LHCN-M2 (cell line): ENCODE results near the gene SCN8A. TPM values are rescaled to one million over a fixed set of nuclear protein-coding genes. Genes with fewer than 3 reads are reported as not detected.
"Not testable (repeated sequence)": the region's sequence is repeated elsewhere in the genome, so short reads cannot be mapped to it uniquely, and the experiment has no call there.

ENCODE experiments used
- DNase-seq: peaks from one replicate; pipeline ENCODE4 v3.0.0-alpha.2; 2012; ENCODE audit warnings: low read depth
- polyA plus RNA-seq: library from polyadenylated mRNA; unstranded; fragments of >200 nt; gene quantifications from one replicate; pipeline ENCODE4 v1.2.1, GENCODE V29; 2012; ENCODE audit warnings: missing spikeins
- total RNA-seq: library from RNA; depleted of rRNA; stranded (reverse); fragments of >200 nt; gene quantifications from 2 replicates; pipeline ENCODE4 v1.2.3, GENCODE V29; 2014; rRNA removed

Gene SCN8A
- 7.2 and 7.4 TPM in 2 replicates for total RNA-seq
- 4.8 TPM for polyA plus RNA-seq

- peak; percentile 51 for DNase-seq
These were observed at the start of gene SCN8A for GRCh38 chr12:51591016-51591901. Gene SCN8A, plus strand, starts transcription at chr12:51591233. Its CDS starts 71,585 bp downstream, at chr12:51662818.

DNA sequence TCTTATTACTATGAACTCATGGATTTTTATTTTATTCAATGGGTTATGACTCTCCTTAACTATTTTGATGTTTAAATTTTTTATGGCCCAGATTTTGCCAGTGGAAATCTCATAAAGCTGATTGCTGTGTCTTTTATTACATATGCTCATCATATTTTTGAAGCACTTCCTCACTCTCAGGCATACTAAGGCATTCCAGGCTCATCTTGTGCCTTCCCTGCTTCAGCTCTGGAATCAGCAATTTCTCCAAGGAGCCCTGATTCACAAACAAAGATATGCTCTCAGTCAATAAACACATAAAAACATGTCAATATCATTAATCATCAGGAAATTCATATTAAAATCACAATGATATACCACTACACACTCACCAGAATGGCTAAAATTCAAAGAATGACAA is 44.9 kb upstream of the SCN8A start:
- no peak for DNase-seq

- no peak for DNase-seq
These were observed 43.4 kb upstream of the SCN8A start for GRCh38 chr12:51547606-51548005.

DNA sequence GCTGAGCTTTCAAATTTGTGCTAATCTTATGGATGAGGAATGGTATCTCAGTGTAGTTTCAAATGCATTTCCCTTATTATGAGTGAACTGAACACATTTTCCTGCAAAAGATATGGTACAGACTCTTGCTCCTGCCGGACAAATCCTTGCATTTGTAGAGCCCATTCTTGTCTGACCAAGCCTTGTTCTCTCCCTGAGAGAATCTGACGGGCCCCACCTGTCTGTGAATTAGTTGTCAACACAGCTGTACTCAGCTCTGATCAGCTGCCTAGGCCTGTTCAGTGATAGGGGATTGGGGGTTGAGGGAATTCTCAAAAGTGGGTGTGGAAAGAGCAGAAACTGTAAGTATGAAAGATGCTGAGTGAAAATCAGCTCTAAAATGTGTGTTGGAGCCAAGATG is 42.8 kb upstream of the SCN8A start:
- peak; percentile 22 for DNase-seq

GRCh38 chr12:51549637-51550036 is 41.4 kb upstream of the SCN8A start:
- peak; percentile 88 for DNase-seq

- not testable (repeated sequence) for DNase-seq
These were observed 22.6 kb upstream of the SCN8A start for GRCh38 chr12:51568271-51569032.

- no peak for DNase-seq
These were observed 11.6 kb upstream of the SCN8A start for GRCh38 chr12:51579321-51579850.

DNA sequence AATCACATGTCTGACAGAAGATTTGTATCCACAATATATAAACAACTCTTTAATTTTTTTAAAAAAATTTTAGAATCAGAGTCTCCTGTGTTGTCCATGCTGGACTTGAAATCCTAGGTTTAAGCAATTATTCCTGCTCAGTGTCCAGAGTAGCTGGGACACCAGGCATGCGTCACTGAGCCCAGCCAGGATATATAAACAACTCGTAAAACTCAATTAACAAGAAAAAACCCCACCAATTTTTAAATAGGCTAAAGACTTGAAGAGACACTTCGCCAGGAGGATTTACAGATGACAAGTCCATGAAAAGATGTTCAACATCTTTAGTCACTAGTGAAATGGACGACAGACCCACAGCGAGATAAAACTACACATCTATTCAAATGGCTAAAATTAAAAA is 2.0 kb upstream of the SCN8A start:
- DNase-seq = no peak

- DNase-seq = no peak
These were observed 1.4 kb upstream of the SCN8A start for GRCh38 chr12:51589557-51590176.

- DNase-seq = peak; percentile 77
These were observed 552 bp upstream of the SCN8A start for GRCh38 chr12:51590347-51591015.

DNA sequence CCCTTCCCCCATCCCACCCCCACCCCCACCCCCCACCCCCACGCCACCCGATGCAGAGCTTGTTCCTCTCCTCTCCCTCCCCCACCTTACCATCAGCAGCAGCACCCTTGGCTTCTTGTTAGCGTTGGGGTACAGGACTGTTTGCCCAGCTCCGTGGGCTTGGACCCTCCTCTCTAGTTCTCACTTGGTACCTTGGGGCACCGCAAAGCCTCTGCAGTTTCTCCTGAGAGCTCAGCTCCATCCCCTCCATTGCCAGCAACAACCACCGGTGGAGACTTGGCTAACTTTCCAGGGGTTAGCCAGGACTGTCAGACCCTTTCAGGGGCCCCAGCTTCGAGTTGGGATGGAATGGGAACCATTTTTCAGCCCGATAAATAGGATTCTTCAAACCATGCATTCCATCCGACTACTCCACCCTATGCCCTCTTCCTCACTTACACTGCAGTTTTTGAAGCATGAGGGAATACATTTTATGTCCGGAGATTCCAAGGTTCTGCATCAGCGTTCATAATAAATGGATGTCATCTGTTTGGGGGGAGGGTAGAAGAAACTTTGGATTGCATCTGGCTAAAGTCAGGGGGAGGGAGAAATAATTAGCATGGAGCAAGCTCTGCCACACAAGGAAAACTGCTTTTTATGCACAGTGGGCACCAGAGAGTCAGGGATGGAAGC is 1.1 kb downstream of the SCN8A start:
- DNase-seq = peak; percentile 87

- DNase-seq = no peak
These were observed 2.0 kb downstream of the SCN8A start for GRCh38 chr12:51593021-51593420.

- peak; percentile 65 for DNase-seq
These were observed 2.5 kb downstream of the SCN8A start for GRCh38 chr12:51593539-51593938.

- no peak for DNase-seq
These were observed 7.1 kb downstream of the SCN8A start for GRCh38 chr12:51598156-51598555.

- DNase-seq = no peak
These were observed 9.7 kb downstream of the SCN8A start for GRCh38 chr12:51600721-51601120.

DNA sequence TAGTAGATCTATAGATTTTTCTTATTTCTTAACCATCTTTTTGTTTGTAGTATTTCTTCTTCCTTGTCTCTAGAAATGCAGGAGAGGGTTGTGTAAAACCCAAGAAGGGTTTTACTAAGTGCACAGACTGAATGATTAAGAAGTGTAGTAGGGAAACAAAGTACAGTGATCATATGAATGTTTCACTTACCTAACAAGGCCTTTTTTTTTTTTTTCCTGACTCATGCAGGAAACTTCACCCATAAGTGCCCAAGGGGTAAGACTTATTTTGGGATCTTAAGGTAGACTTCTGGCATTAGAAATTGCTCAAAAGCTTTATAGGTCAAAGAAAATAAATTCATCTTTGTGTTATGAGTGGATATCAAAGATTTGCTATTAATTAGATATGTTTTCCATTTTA is 10.2 kb downstream of the SCN8A start:
- no peak for DNase-seq

DNA sequence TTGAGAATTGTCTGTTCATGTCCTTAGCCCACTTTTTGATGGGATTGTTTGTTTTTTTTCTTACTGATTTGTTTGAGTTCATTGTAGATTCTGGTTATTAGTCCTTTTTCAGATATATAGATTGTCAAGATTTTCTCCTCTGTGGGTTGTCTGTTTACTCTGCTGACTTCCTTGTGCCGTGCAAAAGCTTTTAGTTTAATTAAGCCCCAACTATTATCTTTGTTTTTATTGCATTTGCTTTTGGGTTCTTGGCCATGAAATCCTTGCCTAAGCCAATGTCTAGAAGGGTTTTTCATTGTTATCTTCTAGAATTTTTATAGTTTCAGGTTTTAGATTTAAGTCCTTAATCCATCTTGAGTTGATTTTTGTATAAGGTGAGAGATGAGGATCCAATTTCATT is 14.9 kb downstream of the SCN8A start:
- DNase-seq = not testable (repeated sequence)

- DNase-seq = not testable (repeated sequence)
These were observed 16.2 kb downstream of the SCN8A start for GRCh38 chr12:51607197-51607596.

DNA sequence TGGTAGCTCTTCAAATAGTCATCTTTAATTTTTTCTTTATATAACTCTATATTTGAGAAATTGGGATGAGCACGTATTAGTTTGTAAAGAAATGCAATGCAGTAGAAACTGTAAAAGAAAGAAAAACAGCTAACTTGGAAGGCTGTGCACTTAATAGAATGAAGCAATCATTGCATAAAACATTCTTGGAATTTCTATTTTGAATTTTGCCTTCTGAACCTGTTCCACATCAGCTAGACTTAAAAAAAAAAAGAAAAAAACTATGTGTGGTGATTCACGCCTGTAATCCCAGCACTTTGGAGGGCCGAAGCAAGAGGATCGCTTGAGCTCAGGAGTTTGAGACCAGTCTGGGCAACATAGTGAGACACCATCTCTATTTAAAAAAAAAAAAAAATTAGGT is 29.4 kb downstream of the SCN8A start:
- DNase-seq = peak; percentile 47

DNA sequence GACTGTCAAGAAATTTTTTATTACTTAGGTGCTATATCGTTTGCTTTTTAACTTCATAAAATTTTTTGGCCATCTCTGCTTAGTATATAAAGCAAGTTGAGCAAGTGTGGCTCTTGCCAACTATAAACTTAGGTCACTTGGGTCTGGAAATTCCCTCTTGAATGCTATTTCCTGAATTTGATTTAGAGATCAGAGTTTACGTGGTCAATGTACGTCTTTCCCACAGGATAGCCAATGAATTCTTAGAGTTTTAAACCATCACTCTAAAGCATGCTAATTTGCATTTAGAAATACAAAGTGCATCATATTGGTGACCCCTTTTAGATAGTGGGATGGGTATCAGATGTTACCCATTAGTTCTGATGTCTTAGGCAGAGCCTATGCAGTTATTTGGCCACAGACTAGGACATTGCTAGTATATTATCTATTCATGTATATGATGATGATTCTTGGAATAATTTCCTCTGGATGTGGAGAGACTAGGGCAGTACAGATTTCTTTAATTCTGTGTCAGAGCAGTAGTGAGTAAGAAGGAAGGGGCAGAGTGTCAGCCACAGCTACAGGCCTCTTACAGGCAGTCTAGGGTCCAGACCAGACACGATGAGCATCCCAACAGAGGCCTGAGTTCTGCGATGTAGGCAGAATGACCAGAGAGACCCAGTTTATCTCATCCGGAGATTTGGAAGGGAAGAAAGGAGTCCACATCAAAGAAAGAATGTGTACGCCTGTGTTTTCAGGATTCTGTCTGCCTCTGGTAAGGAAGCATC is 30.3 kb downstream of the SCN8A start:
- DNase-seq = no peak
